ENCODE measurements around the gene DOCK1.
"Not testable (repeated sequence)": the region's sequence is repeated elsewhere in the genome, so short reads cannot be mapped to it uniquely, and the experiment has no call there.

DOCK1 gene

DNA sequence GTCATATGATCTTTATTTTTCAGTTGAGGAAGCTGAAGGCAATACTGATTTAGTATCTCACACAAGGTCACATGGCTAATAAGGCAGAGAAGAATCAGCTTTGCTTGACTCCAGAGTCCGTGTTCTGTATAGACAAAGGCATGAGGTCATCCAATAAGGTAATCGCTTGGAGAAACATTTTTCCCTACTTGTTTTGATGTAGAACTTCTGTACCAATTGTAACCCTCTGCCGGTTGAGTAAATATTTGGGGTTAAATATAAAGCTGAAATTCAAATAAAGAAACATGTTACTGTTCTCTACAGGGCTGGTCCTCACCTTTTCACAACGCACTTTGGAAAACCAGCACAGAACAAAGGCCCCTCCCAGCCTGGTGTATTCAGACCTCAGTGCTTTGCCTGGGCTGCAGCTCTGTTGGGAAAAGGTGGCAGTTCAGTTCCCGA is 374.1 kb downstream of the DOCK1 start:
- H3K4me3 ChIP-seq (ENCODE audit: low read depth, low read length): no peak overlapping the region
- no peak overlapping the region for H2AFZ ChIP-seq (ENCODE audit: low read length, unreplicated experiment)
- H3K36me3 ChIP-seq (ENCODE audit: insufficient read depth, low read length): no peaks in the 10 kb centered on the region
- no peaks in the 10 kb centered on the region for H3K27me3 ChIP-seq (ENCODE audit: insufficient read depth, low read length)
- H3K4me1 ChIP-seq (ENCODE audit: control insufficient read depth, insufficient read depth, low read length, unreplicated experiment): peaks cover 14% of the 10 kb centered on the region
- H3K27ac ChIP-seq (ENCODE audit: low read depth, low read length): no peak overlapping the region
- no peaks in the 10 kb centered on the region for H3K79me2 ChIP-seq (ENCODE audit: control insufficient read depth, insufficient read depth, low read length, unreplicated experiment)

DNA sequence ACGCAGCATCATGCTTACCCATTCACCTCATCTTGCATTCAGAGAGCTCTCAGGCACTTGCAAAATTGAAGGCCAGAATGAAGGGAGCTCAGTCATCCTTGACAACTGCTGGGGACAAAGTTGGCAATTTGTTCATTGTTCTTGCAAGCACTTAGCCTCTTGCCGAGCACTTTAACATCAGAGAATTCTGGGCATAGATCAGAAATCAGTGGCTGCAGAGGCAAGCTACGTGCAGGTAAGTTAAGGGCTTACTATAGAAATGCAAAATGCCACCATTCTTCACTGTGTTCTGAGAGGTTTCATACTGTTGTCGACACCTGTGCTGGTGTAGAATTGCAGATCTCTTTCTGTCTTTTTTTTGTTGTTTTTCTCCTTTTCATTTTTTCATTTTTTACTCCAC is 375.2 kb downstream of the DOCK1 start:
- Histone ChIP-seq H2AFZ (ENCODE audit: low read length, unreplicated experiment) (no peak overlapping the region), H3K79me2 (ENCODE audit: control insufficient read depth, insufficient read depth, low read length, unreplicated experiment) (no peaks in the 10 kb centered on the region), H3K36me3 (ENCODE audit: insufficient read depth, low read length) (no peaks in the 10 kb centered on the region), H3K27ac (ENCODE audit: low read depth, low read length) (no peak overlapping the region), H3K4me3 (ENCODE audit: low read depth, low read length) (no peak overlapping the region), H3K4me1 (ENCODE audit: control insufficient read depth, insufficient read depth, low read length, unreplicated experiment) (peaks cover 14% of the 10 kb centered on the region), H3K27me3 (ENCODE audit: insufficient read depth, low read length) (no peaks in the 10 kb centered on the region)

DNA sequence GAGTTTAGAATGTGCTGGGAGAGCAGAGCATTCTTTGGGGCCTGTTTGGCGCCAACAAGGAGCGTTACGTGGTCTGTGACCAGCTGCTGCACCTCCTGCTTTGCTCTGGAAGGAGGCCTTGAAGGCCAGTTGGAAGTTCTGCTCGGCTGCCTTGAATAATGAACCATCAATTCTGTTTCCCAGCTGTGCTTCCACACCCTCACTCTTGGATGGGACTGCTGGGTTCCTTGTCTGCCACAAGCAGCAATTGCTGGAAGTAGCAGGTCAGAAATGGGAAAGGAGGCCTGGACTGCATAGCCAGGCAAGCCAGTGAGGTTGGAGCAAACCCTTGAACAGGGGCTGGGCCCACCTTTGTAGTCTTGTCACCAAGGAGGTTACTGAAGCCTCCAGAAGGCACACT is 377.8 kb downstream of the DOCK1 start:
- Histone ChIP-seq H2AFZ (ENCODE audit: low read length, unreplicated experiment) (no peak overlapping the region), H3K27ac (ENCODE audit: low read depth, low read length) (no peak overlapping the region), H3K36me3 (ENCODE audit: insufficient read depth, low read length) (0 out of 2 replicates have a peak, but pooled peaks cover 2% of the 10 kb centered on the region), H3K4me3 (ENCODE audit: low read depth, low read length) (no peak overlapping the region), H3K79me2 (ENCODE audit: control insufficient read depth, insufficient read depth, low read length, unreplicated experiment) (no peaks in the 10 kb centered on the region), H3K4me1 (ENCODE audit: control insufficient read depth, insufficient read depth, low read length, unreplicated experiment) (peaks cover 8% of the 10 kb centered on the region), H3K27me3 (ENCODE audit: insufficient read depth, low read length) (no peaks in the 10 kb centered on the region)

DNA sequence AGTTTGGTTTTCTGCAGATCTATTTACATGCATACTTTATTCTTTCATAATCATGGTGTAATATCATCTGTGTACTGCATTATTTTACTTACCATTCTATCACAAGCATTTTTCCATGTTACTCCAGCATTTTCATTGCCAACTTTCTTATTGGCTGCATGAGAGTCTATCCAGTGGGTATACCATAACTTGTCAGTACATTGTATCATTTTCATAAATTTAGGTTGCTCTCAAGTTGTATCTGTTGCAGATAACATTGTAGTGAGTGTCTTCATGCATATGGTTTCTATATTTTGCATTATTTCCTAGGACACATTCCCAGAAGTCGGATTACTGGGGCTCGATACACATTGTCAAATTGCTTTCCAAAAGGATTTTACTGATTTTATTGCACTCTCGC is 378.3 kb downstream of the DOCK1 start:
- Histone ChIP-seq H3K79me2 (ENCODE audit: control insufficient read depth, insufficient read depth, low read length, unreplicated experiment) (no peaks in the 10 kb centered on the region), H3K4me1 (ENCODE audit: control insufficient read depth, insufficient read depth, low read length, unreplicated experiment) (peaks cover 2% of the 10 kb centered on the region), H2AFZ (ENCODE audit: low read length, unreplicated experiment) (no peak overlapping the region), H3K4me3 (ENCODE audit: low read depth, low read length) (no peak overlapping the region), H3K27me3 (ENCODE audit: insufficient read depth, low read length) (no peaks in the 10 kb centered on the region), H3K27ac (ENCODE audit: low read depth, low read length) (no peak overlapping the region), H3K36me3 (ENCODE audit: insufficient read depth, low read length) (0 out of 2 replicates have a peak, but pooled peaks cover 6% of the 10 kb centered on the region)

DNA sequence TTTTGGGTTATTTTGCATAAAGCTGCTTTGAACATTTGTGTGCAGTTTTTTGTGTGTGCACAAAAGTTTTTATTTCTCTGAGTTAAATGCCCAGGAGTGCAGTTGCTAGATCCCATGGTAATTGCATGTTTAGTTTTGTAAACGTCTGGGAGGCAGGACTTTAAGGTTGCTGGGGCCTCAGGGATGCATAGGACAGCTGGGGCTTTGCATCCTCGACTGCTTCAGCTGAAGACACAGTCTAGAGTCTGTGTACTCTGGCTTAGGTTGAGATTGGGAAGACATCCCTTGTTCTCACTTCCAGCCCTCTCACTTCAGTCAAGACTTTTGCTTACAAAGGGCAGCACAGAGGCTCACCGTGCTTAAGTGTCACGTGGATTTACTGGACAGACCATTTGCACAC is 385.6 kb downstream of the DOCK1 start:
- Histone ChIP-seq H3K27ac (ENCODE audit: low read depth, low read length) (no peak overlapping the region), H3K36me3 (ENCODE audit: insufficient read depth, low read length) (peaks cover 6% of the 10 kb centered on the region; the same call in 1 of the 2 replicates), H3K4me1 (ENCODE audit: control insufficient read depth, insufficient read depth, low read length, unreplicated experiment) (no peaks in the 10 kb centered on the region), H2AFZ (ENCODE audit: low read length, unreplicated experiment) (no peak overlapping the region), H3K4me3 (ENCODE audit: low read depth, low read length) (no peak overlapping the region), H3K27me3 (ENCODE audit: insufficient read depth, low read length) (no peaks in the 10 kb centered on the region), H3K79me2 (ENCODE audit: control insufficient read depth, insufficient read depth, low read length, unreplicated experiment) (no peaks in the 10 kb centered on the region)

- Histone ChIP-seq H3K4me3 (ENCODE audit: low read depth, low read length) (no peak overlapping the region), H3K4me1 (ENCODE audit: control insufficient read depth, insufficient read depth, low read length, unreplicated experiment) (no peaks in the 10 kb centered on the region), H3K27me3 (ENCODE audit: insufficient read depth, low read length) (no peaks in the 10 kb centered on the region), H2AFZ (ENCODE audit: low read length, unreplicated experiment) (no peak overlapping the region), H3K79me2 (ENCODE audit: control insufficient read depth, insufficient read depth, low read length, unreplicated experiment) (no peaks in the 10 kb centered on the region), H3K36me3 (ENCODE audit: insufficient read depth, low read length) (peaks cover 6% of the 10 kb centered on the region; the same call in 1 of the 2 replicates), H3K27ac (ENCODE audit: low read depth, low read length) (no peak overlapping the region)
Observed at GRCh38 chr10:127291329-127291728, 386.1 kb downstream of the DOCK1 start.

DNA sequence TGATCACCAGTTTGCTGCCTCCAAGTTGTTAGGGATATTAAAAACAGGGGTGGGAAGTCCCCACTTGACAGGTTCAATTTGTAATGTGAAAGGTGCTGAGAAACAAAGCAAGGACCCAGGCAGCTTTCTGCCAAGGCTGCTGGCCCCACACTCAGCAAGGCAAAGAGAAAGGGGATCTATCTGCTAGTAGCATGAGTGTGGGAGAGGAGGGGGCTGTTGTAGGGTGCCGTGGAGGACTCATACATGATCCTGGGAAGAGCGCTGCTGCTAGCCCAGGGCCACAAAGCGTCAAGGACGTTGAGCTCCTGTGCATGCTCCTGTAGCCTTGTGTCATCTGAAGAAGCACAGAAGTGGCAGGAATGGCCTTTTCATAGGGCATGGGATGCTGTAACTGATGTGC is 387.7 kb downstream of the DOCK1 start:
- no peaks in the 10 kb centered on the region for H3K4me1 ChIP-seq (ENCODE audit: control insufficient read depth, insufficient read depth, low read length, unreplicated experiment)
- no peak overlapping the region for H2AFZ ChIP-seq (ENCODE audit: low read length, unreplicated experiment)
- no peaks in the 10 kb centered on the region for H3K79me2 ChIP-seq (ENCODE audit: control insufficient read depth, insufficient read depth, low read length, unreplicated experiment)
- H3K27ac ChIP-seq (ENCODE audit: low read depth, low read length): no peak overlapping the region
- no peak overlapping the region for H3K4me3 ChIP-seq (ENCODE audit: low read depth, low read length)
- H3K27me3 ChIP-seq (ENCODE audit: insufficient read depth, low read length): no peaks in the 10 kb centered on the region
- H3K36me3 ChIP-seq (ENCODE audit: insufficient read depth, low read length): peaks cover 5% of the 10 kb centered on the region; the same call in 1 of the 2 replicates

DNA sequence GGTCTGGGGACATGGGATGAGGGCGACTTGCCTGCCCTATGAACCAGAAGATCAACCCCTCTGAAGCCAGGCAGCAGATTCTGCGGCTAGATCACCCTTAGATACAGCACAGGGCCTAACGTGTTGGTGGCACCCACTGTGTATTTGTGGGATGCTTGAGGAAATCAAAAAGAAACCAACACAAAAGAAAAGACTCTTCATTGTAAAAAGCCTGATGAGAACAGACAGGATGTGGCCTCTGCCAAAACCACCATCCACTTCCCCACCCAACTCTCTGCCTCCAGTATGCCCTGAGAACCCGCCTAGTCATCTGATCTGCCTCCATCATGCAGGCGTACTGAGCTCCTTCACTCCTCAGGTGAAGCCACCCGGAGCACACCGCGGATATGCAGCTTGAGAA is 388.4 kb downstream of the DOCK1 start:
- no peak overlapping the region for H3K4me3 ChIP-seq (ENCODE audit: low read depth, low read length)
- H3K27me3 ChIP-seq (ENCODE audit: insufficient read depth, low read length): no peaks in the 10 kb centered on the region
- H3K4me1 ChIP-seq (ENCODE audit: control insufficient read depth, insufficient read depth, low read length, unreplicated experiment): no peaks in the 10 kb centered on the region
- H2AFZ ChIP-seq (ENCODE audit: low read length, unreplicated experiment): no peak overlapping the region
- H3K79me2 ChIP-seq (ENCODE audit: control insufficient read depth, insufficient read depth, low read length, unreplicated experiment): no peaks in the 10 kb centered on the region
- H3K27ac ChIP-seq (ENCODE audit: low read depth, low read length): no peak overlapping the region
- no peaks in the 10 kb centered on the region; the same call in 1 of the 2 replicates for H3K36me3 ChIP-seq (ENCODE audit: insufficient read depth, low read length)

DNA sequence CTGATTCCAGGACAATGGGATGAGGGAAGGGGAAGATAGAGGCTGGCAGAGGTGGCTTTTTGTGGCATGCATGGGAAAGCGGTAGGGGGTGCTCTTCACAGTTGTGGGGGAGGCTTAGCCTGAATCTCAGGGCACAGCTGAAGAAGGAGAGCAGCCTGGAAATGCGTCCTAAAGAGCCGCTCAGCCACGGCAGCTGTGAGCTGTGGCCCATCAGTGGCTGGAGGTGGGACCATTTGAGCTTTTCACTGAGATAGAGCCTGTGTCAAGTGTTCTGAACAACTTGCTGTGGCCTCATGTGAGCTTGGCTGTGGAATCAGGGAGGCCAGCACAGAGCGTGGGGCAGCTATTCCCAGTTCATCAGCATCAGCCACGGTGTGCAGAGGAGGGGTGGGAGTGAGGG is 391.5 kb downstream of the DOCK1 start:
- no peak overlapping the region for H3K4me3 ChIP-seq (ENCODE audit: low read depth, low read length)

GRCh38 chr10:127298381-127298780 is 393.2 kb downstream of the DOCK1 start:
- Histone ChIP-seq H3K27me3 (ENCODE audit: insufficient read depth, low read length) (no peaks in the 10 kb centered on the region), H3K4me1 (ENCODE audit: control insufficient read depth, insufficient read depth, low read length, unreplicated experiment) (no peaks in the 10 kb centered on the region), H3K79me2 (ENCODE audit: control insufficient read depth, insufficient read depth, low read length, unreplicated experiment) (no peaks in the 10 kb centered on the region), H3K36me3 (ENCODE audit: insufficient read depth, low read length) (no peaks in the 10 kb centered on the region), H3K27ac (ENCODE audit: low read depth, low read length) (no peak overlapping the region), H2AFZ (ENCODE audit: low read length, unreplicated experiment) (no peak overlapping the region), H3K4me3 (ENCODE audit: low read depth, low read length) (no peak overlapping the region)

More for the DNA sequence above, 391.5 kb downstream of the DOCK1 start:
- Histone ChIP-seq H3K27ac (ENCODE audit: low read depth, low read length) (no peak overlapping the region), H3K36me3 (ENCODE audit: insufficient read depth, low read length) (no peaks in the 10 kb centered on the region), H3K4me1 (ENCODE audit: control insufficient read depth, insufficient read depth, low read length, unreplicated experiment) (no peaks in the 10 kb centered on the region), H3K27me3 (ENCODE audit: insufficient read depth, low read length) (no peaks in the 10 kb centered on the region), H3K79me2 (ENCODE audit: control insufficient read depth, insufficient read depth, low read length, unreplicated experiment) (no peaks in the 10 kb centered on the region), H2AFZ (ENCODE audit: low read length, unreplicated experiment) (no peak overlapping the region)

DNA sequence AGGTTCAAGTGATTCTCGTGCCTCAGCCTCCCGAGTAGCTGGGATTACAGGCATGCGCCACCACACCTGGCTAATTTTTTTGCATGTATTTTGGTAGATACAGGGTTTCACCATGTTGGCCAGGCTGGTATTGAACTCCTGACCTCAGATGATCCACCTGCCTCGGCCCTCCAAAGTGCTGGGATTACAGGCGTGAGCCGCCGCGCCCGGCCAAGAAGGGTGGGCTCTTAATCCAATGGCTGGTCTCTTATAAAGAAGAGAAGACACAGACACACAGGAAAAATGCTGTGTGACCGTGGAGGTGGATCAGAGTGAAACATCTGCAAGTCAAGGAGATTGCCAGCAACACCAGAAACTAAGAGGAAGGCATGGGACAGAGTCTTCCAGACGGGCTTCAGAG is 394.0 kb downstream of the DOCK1 start:
- not testable (repeated sequence) for H3K4me1 ChIP-seq (ENCODE audit: control insufficient read depth, insufficient read depth, low read length, unreplicated experiment); H3K27me3 ChIP-seq (ENCODE audit: insufficient read depth, low read length); H3K36me3 ChIP-seq (ENCODE audit: insufficient read depth, low read length); H3K27ac ChIP-seq (ENCODE audit: low read depth, low read length); H2AFZ ChIP-seq (ENCODE audit: low read length, unreplicated experiment); H3K4me3 ChIP-seq (ENCODE audit: low read depth, low read length); H3K79me2 ChIP-seq (ENCODE audit: control insufficient read depth, insufficient read depth, low read length, unreplicated experiment)

All from ACC112 (cell line).